Measurements from ENCODE around the gene CDY2A.
"Not testable (repeated sequence)": the region's sequence is repeated elsewhere in the genome, so short reads cannot be mapped to it uniquely, and the experiment has no call there.

DNA sequence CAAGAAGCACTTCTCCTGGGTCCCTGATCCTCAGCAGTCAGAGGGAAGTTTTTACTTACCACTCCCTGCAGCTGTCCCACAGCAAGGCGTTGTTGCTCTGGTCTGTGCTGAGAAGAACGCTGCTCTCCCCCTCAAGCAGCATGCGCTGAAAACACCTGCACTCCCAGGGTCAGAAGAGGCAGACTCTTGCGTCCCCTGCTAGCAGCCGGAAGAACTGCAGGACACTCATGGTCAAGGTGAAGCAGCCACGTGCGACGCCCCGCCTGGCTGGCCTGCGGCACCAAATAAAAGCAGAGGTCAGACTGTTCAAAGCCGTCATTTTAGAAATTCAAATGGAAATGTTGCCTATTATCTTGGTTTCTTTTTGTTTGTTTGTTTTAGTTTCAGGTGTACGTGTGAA lies 47.9 kb downstream of the CDY2A start:
- TF ChIP-seq, protein P1, sequence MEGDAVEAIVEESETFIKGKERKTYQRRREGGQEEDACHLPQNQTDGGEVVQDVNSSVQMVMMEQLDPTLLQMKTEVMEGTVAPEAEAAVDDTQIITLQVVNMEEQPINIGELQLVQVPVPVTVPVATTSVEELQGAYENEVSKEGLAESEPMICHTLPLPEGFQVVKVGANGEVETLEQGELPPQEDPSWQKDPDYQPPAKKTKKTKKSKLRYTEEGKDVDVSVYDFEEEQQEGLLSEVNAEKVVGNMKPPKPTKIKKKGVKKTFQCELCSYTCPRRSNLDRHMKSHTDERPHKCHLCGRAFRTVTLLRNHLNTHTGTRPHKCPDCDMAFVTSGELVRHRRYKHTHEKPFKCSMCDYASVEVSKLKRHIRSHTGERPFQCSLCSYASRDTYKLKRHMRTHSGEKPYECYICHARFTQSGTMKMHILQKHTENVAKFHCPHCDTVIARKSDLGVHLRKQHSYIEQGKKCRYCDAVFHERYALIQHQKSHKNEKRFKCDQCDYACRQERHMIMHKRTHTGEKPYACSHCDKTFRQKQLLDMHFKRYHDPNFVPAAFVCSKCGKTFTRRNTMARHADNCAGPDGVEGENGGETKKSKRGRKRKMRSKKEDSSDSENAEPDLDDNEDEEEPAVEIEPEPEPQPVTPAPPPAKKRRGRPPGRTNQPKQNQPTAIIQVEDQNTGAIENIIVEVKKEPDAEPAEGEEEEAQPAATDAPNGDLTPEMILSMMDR (IDR thresholded peaks at IDR 0.05; ENCODE audit: poor library complexity, severe bottlenecking), result not testable (repeated sequence)
- TF ChIP-seq REST (IDR thresholded peaks at IDR 0.05; ENCODE audit: borderline replicate concordance); EZH2 (IDR thresholded peaks at IDR 0.05; ENCODE audit: borderline replicate concordance, insufficient read depth, low read length, poor library complexity, severe bottlenecking); TAF1 (IDR thresholded peaks at IDR 0.05; ENCODE audit: low read depth); EP300 (conservative IDR thresholded peaks at IDR 0.05; ENCODE audit: poor library complexity, severe bottlenecking); RAD21 (conservative IDR thresholded peaks at IDR 0.05); POLR2AphosphoS5 (IDR thresholded peaks at IDR 0.05); SMC3 (conservative IDR thresholded peaks at IDR 0.05; ENCODE audit: poor library complexity): not testable (repeated sequence)

All from neural cell (in vitro differentiated cells).